NCI-H2196 treated with DMSO at 0.1 percent for 48 hours (cell line): ENCODE results near the gene TFB2M.

Source experiments
- DNase-seq: peaks from one replicate; lab custom pipeline; 2025; ENCODE audit not compliant: unreplicated experiment; lab: John Stamatoyannopoulos, UW

Gene TFB2M

GRCh38 chr1:246516126-246516525 lies 49.9 kb downstream of the TFB2M start:
- DNase-seq: no peak

- DNase-seq: no peak
Measured at GRCh38 chr1:246515390-246516005, 50.6 kb downstream of the TFB2M start.

GRCh38 chr1:246513619-246514343 lies 52.3 kb downstream of the TFB2M start:
- DNase-seq: no peak

- DNase-seq: no peak
Measured at GRCh38 chr1:246513041-246513440, 53.0 kb downstream of the TFB2M start.

GRCh38 chr1:246512635-246513034 lies 53.4 kb downstream of the TFB2M start:
- no peak for DNase-seq

GRCh38 chr1:246512230-246512629 lies 53.8 kb downstream of the TFB2M start:
- DNase-seq: no peak

DNA sequence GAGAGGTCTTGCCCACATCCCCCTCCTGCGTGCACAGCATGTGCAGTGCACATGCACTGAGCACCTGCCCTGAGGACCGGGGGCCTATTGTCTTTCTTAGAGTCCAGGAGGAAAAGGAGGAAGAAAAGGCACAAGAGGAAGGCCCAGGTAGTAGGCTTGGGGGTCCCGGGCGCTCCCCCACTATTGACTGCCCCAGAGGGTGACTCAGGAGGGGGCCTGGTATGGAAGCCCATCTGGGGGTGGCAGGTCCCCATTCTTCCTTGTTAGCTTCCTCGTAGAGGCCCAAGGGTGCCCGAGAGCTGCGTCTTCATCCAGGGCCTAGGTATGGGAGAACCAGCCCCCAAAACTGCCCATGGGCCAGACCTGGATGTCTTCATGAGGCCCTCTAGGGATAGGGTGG lies 54.9 kb downstream of the TFB2M start:
- no peak for DNase-seq

GRCh38 chr1:246510147-246511030 lies 55.7 kb downstream of the TFB2M start:
- no peak for DNase-seq

DNA sequence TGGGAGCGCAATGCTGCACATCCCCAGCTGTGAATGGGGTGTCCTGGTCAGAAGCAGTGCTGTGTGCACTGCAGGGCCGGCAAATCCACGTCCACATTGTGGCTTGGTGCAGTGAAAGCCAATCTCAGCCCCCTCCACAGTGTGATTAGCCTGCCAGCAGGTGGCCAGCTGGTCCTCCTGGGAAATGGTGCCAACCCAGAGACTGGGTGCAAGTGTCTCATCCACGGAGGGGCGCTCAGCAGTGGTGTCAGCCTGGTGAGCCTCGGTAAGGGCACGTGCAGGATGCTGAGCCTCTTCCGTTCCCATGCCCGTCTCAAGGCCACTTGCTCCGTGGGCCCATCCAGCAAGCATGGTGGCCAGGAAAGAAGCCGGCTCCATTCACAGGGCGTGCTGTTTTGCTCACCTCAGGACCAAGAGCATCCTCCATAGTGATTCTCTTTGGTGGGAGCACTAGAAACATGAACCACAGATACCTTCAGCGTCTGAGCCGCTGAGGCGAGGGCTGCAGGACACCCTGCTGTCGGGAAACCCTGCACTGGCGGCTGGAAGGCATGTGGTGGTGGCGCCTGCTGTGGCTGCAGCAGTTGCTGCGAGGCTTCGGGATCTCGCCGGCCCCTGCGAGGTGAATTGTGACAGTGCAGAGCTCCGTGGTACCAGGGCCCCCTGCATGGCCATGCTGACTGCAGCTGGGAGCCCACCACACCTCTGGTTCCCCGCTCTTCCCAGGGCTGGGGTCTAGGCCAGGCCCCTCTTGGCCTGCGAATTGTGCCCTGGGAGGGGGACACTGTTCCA lies 57.0 kb downstream of the TFB2M start:
- no peak for DNase-seq

- peak; percentile 21 for DNase-seq
Measured at GRCh38 chr1:246506674-246507481, 59.2 kb downstream of the TFB2M start, which contains the start of gene SMYD3. Gene SMYD3 (minus strand): TSS chr1:246507279.

DNA sequence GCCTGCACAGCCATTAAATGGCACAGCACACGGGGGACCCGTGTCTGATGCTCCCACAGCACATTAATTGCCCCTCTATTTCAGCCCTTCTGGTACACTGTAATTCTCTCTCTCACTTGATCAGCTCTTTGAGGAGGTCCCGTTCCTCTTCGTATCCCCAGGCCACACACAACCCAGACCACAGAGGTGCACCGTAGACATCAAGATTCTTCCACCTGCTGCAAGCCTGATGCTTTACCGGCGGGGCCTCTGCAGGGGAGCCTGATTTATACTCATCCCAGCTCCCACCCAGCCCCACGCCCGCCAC lies 59.7 kb downstream of the TFB2M start:
- DNase-seq: no peak

DNA sequence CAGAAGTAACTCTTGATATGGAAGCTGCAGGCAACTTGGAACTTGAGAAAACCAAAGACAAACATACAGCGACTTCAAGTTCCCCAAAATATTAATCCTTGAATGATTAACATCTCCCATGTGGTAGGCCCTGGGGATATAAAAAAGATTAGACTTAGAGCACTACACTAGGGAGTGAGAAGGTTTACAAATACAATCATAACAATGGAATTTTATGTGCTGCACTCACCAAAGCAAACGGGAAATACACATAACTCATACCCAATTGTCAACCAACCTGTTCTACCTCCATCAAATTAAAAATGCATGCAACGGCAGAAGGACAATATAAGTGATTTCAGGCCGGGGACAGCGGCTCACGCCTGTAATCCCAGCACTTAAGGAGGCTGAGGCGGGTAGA lies 62.7 kb downstream of the TFB2M start:
- DNase-seq: no peak

DNA sequence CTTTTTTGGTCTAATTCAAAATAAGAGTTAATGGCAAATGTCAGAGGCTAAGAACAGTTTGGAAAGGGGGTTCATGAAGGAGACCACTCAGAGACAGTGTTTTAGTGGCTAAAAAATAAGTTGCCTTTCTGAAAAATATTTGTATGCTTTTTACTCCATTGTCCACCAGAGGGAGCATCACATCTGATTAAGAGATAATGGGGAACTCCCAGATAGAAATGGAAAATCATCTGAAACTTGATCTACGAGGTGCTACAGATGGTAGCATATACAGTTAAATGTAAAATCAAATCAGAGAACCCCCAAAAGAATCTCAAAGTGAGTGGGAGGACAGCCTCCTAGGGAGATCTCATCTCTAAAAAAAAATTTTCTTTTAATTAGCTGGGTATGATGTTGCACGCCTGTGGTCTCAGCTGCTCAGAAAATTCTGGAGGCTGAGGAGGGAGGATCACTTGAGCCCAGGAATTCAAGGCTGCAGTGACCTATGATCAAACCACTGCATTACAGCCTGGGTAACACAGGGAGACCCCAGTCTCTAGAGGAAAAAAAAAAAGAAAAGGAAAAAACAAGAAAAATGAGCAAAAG lies 68.6 kb downstream of the TFB2M start:
- DNase-seq: no peak

GRCh38 chr1:246492611-246493245 lies 73.3 kb downstream of the TFB2M start:
- peak; percentile 6 for DNase-seq

DNA sequence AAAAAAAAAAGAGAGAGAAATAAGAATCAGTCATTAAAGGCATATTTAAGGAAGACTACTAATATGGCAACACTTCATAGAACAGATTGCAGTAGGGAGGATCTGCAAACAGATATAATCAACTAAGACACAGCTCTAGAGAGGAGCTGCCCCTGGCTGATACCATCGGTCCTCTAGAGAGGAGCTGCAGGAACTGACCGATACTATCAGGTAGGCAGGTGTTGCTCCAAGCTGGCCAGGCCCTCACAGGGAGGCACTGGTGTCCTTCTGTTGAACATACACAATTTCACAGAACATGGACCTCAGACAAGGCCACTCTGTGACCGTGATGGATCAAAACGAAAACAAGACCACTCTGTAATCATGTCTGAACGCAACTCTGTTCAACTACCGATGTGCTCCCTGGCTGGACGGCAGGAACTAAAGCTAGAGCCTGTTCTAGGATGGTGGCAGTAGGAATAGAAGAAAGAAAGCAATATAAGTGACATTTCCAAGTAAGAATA lies 74.5 kb downstream of the TFB2M start:
- no peak for DNase-seq
